Fibroblast of lung (primary cell): ENCODE results near the gene CCL26. TPM values are rescaled to one million over a fixed set of nuclear protein-coding genes. Genes with fewer than 3 reads are reported as not detected.

Experiments
- DNase-seq, 2 donors: peaks; one replicate each; pipeline versions ENCODE4 v3.0.0 to v3.0.0-alpha.2; 2010; ENCODE audit warnings: low read depth in 2 of 2
- H2AFZ ChIP-seq: 2 replicates; pipeline ENCODE4 v1.5.1; 2012; ENCODE audit warnings: low read length, control low read depth, inconsistent platforms
- H3K27ac ChIP-seq: 2 replicates; pipeline ENCODE4 v1.5.1; 2011; ENCODE audit warnings: low read length, control low read depth; ENCODE audit not compliant: insufficient read depth
- H3K27me3 ChIP-seq: 2 replicates; pipeline ENCODE4 v1.5.1; 2011; ENCODE audit warnings: mild to moderate bottlenecking, low read length; ENCODE audit not compliant: control insufficient read depth, insufficient read depth
- H3K36me3 ChIP-seq: 2 replicates; pipeline ENCODE4 v1.5.1; 2011; ENCODE audit warnings: low read length; ENCODE audit not compliant: control insufficient read depth, insufficient read depth
- H3K4me1 ChIP-seq: 2 replicates; pipeline ENCODE4 v1.5.1; 2011; ENCODE audit warnings: low read length; ENCODE audit not compliant: control insufficient read depth, insufficient read depth; ENCODE audit errors: extremely low read depth
- H3K4me2 ChIP-seq: 2 replicates; pipeline ENCODE4 v1.5.1; 2011; ENCODE audit warnings: low read length, control low read depth; ENCODE audit not compliant: insufficient read depth; ENCODE audit errors: extremely low read depth
- H3K4me3 ChIP-seq, 4 experiments: fragments of 200-600 bp in 1 of 4; sonication (generic) in 1 of 4; replicated peaks in 1 of 4; 2 replicates each; pipeline ENCODE4 v1.5.1; 2011 to 2016; ENCODE audit warnings: low read length in 4 of 4, low read depth in 3 of 4, mild to moderate bottlenecking in 3 of 4, control low read depth in 2 of 4, inconsistent platforms in 1 of 4, mixed read lengths in 1 of 4; ENCODE audit not compliant: insufficient read depth in 1 of 4; ENCODE audit errors: control extremely low read depth in 1 of 4
- H3K79me2 ChIP-seq: 2 replicates; pipeline ENCODE4 v1.5.1; 2012; ENCODE audit warnings: mild to moderate bottlenecking, low read length, inconsistent platforms; ENCODE audit not compliant: control insufficient read depth, insufficient read depth
- H3K9ac ChIP-seq: 2 replicates; pipeline ENCODE4 v1.5.1; 2011; ENCODE audit warnings: mild to moderate bottlenecking, low read length, control low read depth; ENCODE audit not compliant: insufficient read depth
- H3K9me3 ChIP-seq: 2 replicates; pipeline ENCODE4 v1.5.1; 2012; ENCODE audit warnings: low read depth, low read length; ENCODE audit not compliant: control insufficient read depth, insufficient read depth
- H4K20me1 ChIP-seq: 2 replicates; pipeline ENCODE4 v1.5.1; 2011; ENCODE audit warnings: low read length; ENCODE audit not compliant: control insufficient read depth, insufficient read depth; ENCODE audit errors: extremely low read depth
- EZH2 ChIP-seq: IDR thresholded peaks from 2 replicates; pipeline ENCODE4 v1.5.1; 2012; ENCODE audit warnings: low read length, control low read depth, mild to moderate bottlenecking; ENCODE audit errors: missing control alignments
- polyA plus RNA-seq, 2 donors: library from polyadenylated mRNA; depleted of rRNA in 1 of 2; stranded (reverse) in 1 of 2; unstranded in 1 of 2; fragments of >200 nt; gene quantifications; 2 replicates each; pipeline ENCODE4 v1.2.1, GENCODE V29; 2011 to 2012; ENCODE audit warnings: missing spikeins in 1 of 2
- total RNA-seq: library from RNA; depleted of rRNA; stranded (reverse); fragments of >200 nt; gene quantifications from 2 replicates; pipeline ENCODE4 v1.2.1, GENCODE V29; 2014
- TF ChIP-seq, protein P1 (sequence below), 2 donors: IDR thresholded peaks in 1 of 2; conservative IDR thresholded peaks in 1 of 2; 1 replicate in 1 of 2; 2 replicates in 1 of 2; pipeline ENCODE4 v1.5.1; 2011 to 2012; ENCODE audit warnings: low read length in 2 of 2, control low read depth in 1 of 2, inconsistent platforms in 1 of 2, low read depth in 1 of 2, mild to moderate bottlenecking in 1 of 2

Gene CCL26
- total and polyA plus RNA-seq, 2 donors (not counting 1 experiment from before 2014, with no cell fraction given): 0.94 to 1.2 TPM

DNA sequence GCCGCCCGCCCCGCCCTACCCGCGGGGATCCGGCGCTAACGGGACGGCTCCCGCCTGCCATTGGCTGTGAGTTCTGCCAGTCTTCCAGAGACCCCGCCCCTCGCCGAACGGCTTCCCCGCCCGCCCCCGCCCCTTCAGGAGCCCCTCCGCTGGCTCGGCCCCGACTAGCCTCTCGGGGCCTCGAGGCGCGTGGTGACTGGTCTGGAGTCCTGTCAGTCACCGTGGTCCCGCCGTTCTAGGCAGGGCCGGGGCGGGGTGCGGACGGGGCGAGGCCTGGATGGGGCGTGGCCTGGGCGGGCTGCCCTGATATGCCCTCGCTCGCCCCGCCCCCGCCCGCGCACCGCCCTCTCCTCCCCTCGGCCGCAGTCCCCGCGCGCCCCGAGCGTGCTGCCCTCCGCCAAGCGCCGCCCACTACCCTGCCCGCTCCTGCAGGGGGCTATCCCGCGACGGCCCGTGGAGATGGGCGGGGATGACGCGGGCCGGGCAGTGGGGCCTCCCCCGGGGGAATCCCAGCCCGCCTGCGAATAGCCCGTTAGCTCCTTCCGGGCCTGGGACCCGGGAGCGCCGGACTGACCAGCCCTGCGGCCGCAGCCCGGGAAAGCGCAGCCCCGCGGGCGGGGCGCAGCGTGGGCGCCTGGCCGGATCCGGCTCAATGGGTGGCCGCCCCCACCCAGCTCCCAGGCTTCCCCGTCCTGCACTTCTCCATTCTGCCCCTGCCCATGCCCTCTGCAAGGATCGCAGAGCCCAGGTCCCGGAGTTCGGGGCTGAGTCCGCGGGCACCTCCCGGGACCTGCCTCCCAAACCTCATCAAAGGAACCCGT lies 32.8 kb downstream of the CCL26 start:
- Histone ChIP-seq H3K4me2 (peak overlapping the region; percentile 93), H3K4me3 (peak overlapping the region; percentile 77 to 99 (median 91)), H3K36me3 (no peaks in the 10 kb centered on the region), H3K27ac (peak overlapping the region; percentile 78), H3K9ac (peak overlapping the region; percentile 87), H3K4me1 (peaks cover 9% of the 10 kb centered on the region), H4K20me1 (no peaks in the 10 kb centered on the region), H3K27me3 (no peaks in the 10 kb centered on the region), H3K9me3 (no peaks in the 10 kb centered on the region), H2AFZ (peak overlapping the region; percentile 80), H3K79me2 (peaks cover 22% of the 10 kb centered on the region)
- TF ChIP-seq, protein P1, sequence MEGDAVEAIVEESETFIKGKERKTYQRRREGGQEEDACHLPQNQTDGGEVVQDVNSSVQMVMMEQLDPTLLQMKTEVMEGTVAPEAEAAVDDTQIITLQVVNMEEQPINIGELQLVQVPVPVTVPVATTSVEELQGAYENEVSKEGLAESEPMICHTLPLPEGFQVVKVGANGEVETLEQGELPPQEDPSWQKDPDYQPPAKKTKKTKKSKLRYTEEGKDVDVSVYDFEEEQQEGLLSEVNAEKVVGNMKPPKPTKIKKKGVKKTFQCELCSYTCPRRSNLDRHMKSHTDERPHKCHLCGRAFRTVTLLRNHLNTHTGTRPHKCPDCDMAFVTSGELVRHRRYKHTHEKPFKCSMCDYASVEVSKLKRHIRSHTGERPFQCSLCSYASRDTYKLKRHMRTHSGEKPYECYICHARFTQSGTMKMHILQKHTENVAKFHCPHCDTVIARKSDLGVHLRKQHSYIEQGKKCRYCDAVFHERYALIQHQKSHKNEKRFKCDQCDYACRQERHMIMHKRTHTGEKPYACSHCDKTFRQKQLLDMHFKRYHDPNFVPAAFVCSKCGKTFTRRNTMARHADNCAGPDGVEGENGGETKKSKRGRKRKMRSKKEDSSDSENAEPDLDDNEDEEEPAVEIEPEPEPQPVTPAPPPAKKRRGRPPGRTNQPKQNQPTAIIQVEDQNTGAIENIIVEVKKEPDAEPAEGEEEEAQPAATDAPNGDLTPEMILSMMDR (conservative IDR thresholded peaks at IDR 0.05 in 1 of 2, IDR thresholded peaks at IDR 0.05 in 1 of 2; ENCODE audit: low read depth in 1 of 2, low read length in 2 of 2): no peak
- no peak for TF ChIP-seq EZH2
- DNase-seq: peak; percentile 98 to 99

DNA sequence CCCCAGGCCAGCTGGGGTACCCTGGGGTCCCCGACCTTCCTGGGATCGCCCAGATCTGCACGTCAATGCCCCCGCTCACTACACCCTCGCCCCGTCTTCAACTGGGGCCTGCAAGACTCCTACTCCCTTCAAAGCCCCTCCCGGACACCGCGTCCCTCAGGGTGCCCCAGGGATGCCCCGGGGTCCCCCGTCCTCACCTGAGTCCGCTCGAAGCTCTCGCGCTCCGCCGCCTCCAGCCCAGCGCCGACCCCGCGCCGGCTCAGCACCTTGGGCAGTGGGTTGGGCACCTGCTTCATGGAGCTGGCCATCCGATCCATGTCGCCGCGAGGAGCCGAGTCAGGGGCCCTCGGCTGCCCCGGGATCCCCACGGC lies 33.4 kb downstream of the CCL26 start, which contains the start of gene HIP1:
TSS of gene HIP1 (minus strand) at position 338 of the 371 bp plus-strand sequence. CDS start at position 317, 21 bp downstream.
- H4K20me1 ChIP-seq: no peaks in the 10 kb centered on the region

More for the DNA sequence above, 33.4 kb downstream of the CCL26 start, which contains the start of gene HIP1:
- Histone ChIP-seq H3K4me1 (peaks cover 9% of the 10 kb centered on the region), H3K4me3 (peak within 1 kb of the TSS; percentile 77 to 99 (median 91)), H3K27ac (peak within 1 kb of the TSS; percentile 78), H3K9me3 (no peaks in the 10 kb centered on the region), H3K4me2 (peak within 1 kb of the TSS; percentile 93), H3K79me2 (peaks cover 22% of the 10 kb centered on the region), H3K36me3 (no peaks in the 10 kb centered on the region), H3K27me3 (no peaks in the 10 kb centered on the region), H2AFZ (peak within 1 kb of the TSS; percentile 80), H3K9ac (peak within 1 kb of the TSS; percentile 87)
- no peak for TF ChIP-seq EZH2
- TF ChIP-seq, protein P1 (conservative IDR thresholded peaks at IDR 0.05 in 1 of 2, IDR thresholded peaks at IDR 0.05 in 1 of 2; ENCODE audit: low read depth in 1 of 2, low read length in 2 of 2): no peak
- DNase-seq: no peak
